HTERT RPE-1 (cell line): Measurements from ENCODE around the gene ALG14.

Experiments used
- in situ Hi-C: fragments of 300-500 bp; cut with MboI; formaldehyde crosslinking; loops from 4 replicates; pipeline ENCODE4 v1.14.3; 2020; ENCODE audit warnings: low sequenced_read_pairs

ALG14 gene

GRCh38 chr1:94986783-94987182, 86.0 kb downstream of the ALG14 start:
- in situ Hi-C loops, result no loop called here

GRCh38 chr1:94983171-94983739, 89.5 kb downstream of the ALG14 start:
- in situ Hi-C loops, result no loop called here

DNA sequence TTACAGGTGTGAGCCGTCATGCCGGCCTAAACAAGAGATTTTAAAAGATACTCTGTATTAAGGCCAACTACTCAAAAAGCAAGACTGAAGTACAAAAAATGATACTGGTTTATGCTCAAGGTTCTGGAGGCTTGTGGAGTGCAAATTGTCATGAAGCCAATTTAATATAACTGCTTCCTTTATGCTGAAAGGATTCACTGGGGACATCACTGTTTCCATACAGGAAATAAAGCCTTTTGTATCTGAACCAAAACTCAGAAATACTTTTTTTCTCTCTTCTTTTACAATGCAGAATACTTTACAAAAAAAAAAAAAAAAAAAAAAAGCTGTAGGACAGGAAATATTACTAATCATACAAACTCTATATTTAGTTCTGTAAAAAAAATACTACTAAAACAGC, 90.4 kb downstream of the ALG14 start:
- in situ Hi-C loops, result no loop called here

GRCh38 chr1:94981575-94981973, 91.2 kb downstream of the ALG14 start:
- in situ Hi-C loops, result no loop called here

- in situ Hi-C loops, result no loop called here
Measured at GRCh38 chr1:94980582-94981574, 91.9 kb downstream of the ALG14 start.

- in situ Hi-C loops, result no loop called here
Measured at GRCh38 chr1:94979656-94980581, 92.8 kb downstream of the ALG14 start.

DNA sequence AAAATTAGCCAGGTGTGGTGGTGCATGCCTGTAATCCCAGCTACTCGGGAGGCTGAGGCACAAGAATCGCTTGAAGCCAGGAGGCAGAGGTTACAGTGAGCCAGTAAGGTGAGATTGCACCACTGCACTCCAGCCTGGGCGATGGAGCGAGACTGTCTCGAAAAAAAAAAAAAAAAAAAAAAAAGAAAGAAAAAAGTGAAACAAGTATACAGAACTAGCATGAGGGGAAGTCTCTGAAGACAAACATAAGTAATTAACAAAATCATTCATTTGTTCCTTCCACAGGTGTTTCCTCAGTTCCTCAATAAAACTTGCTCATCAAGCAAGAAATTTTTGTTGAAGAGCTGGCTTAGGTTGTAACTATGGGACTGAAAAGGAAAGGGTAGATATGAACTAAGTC, 93.6 kb downstream of the ALG14 start:
- in situ Hi-C loops, result no loop called here

- in situ Hi-C loops, result no loop called here
Measured at GRCh38 chr1:94978401-94978800, 94.3 kb downstream of the ALG14 start.

GRCh38 chr1:94976971-94977548, 95.7 kb downstream of the ALG14 start:
- in situ Hi-C loops, result no loop called here

DNA sequence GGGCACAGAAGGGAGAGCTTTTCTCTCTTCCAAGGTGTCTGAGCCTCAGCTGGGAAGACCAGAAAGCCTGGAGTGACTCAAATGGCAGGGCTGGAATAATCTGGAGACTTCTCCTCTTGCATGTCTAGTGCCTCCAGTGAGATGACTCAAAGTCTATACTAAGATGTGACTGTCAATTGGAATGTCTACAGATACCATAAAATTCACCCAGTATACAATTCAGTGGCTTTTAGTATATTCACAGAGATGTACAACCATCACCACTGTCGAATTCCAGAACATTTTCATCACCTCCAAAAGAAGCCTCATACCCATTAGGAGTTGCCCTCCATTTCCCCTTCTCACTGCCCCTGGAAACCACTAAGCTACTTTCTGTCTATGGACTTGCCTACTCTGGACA, 97.9 kb downstream of the ALG14 start:
- in situ Hi-C loops, result no loop called here

GRCh38 chr1:94974241-94974640, 98.5 kb downstream of the ALG14 start:
- in situ Hi-C loops, result no loop called here

- in situ Hi-C loops, result no loop called here
Measured at GRCh38 chr1:94973309-94973922, 99.3 kb downstream of the ALG14 start.

- in situ Hi-C loops, result no loop called here
Measured at GRCh38 chr1:94971491-94971924, 101.2 kb downstream of the ALG14 start.

GRCh38 chr1:94970783-94971182, 102.0 kb downstream of the ALG14 start:
- in situ Hi-C loops, result no loop called here

- in situ Hi-C loops, result no loop called here
Measured at GRCh38 chr1:94969137-94969536, 103.6 kb downstream of the ALG14 start.

DNA sequence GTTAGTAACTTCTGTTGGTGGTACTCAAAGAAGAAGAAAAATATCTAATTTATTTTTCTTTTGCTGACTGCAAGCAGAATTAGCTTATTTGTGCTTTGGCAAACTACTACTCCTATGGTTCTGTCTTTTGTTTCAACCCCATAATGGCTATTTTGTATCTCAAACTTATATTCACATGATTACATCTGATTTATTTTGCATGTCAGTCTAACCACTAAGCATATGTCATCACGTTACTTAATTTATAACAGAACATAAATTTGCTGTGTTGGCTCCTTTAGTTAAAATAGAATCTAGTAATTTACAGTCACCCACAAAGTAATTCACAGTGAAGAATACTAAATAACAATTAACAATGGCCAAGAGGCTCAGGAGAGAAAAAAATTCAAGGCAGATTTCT, 106.7 kb downstream of the ALG14 start:
- in situ Hi-C loops, result no loop called here

- in situ Hi-C loops, result no loop called here
Measured at GRCh38 chr1:94963864-94964263, 108.9 kb downstream of the ALG14 start.

GRCh38 chr1:94962409-94963265, 110.1 kb downstream of the ALG14 start:
- in situ Hi-C loops, result no loop called here

DNA sequence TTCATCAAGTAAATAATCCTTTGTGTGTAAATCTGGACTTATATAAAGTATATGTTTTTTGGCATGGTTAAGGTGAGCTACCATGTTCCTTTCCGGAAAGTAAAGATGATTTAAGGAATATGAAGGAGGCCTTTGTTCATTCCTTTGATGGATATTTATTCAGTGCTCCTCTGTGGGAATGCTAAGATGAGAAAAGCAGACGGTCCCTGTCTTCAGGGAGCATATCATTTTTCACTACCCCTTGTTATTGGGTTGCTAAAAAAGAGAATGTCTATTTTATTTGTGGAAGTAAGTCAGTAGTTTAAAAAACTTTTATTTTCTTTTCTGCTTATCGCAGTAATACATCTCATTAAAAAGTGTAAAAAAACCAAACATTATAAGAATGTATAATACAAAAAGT, 110.8 kb downstream of the ALG14 start:
- in situ Hi-C loops, result no loop called here
